Heart left ventricle (tissue), 16 donors: ENCODE results near the gene LAMC3. TPM values are rescaled to one million over a fixed set of nuclear protein-coding genes. Genes with fewer than 3 reads are reported as not detected.
A peak's percentile ranks its signal among the peaks of the same experiment; 100 is the strongest.

Source experiments
- ATAC-seq, 4 donors: fragments of 200-7000 bp; cut with Tn5 transposase; one replicate each; pipeline ENCODE4 v1.9.1; 2020 to 2022; ENCODE audit warnings: moderate library complexity in 4 of 4, mild to moderate bottlenecking in 3 of 4, moderate number of reproducible peaks in 1 of 4
- DNase-seq, 5 donors: peaks; one replicate each; pipeline ENCODE4 v3.0.0-alpha.2; 2020
- H3K27ac ChIP-seq, 12 donors: fragments of 200-600 bp; sonication (generic) in 4 of 12; one replicate each; pipeline versions ENCODE4 v1.5.0 to v1.8.0; 2016 to 2022; ENCODE audit warnings: mild to moderate bottlenecking in 2 of 12
- H3K27me3 ChIP-seq, 9 donors: fragments of 200-600 bp; sonication (generic) in 2 of 9; one replicate each; pipeline versions ENCODE4 v1.5.1 to v1.8.0; 2016 to 2022; ENCODE audit warnings: mild to moderate bottlenecking in 3 of 9
- H3K36me3 ChIP-seq, 9 donors: fragments of 200-600 bp; sonication (generic) in 2 of 9; one replicate each; pipeline versions ENCODE4 v1.5.0 to v1.8.0; 2018 to 2022; ENCODE audit warnings: mild to moderate bottlenecking in 2 of 9
- H3K4me1 ChIP-seq, 12 donors: fragments of 200-600 bp; sonication (generic) in 4 of 12; one replicate each; pipeline versions ENCODE4 v1.5.0 to v1.8.0; 2016 to 2022; ENCODE audit warnings: mild to moderate bottlenecking in 3 of 12
- H3K4me3 ChIP-seq, 12 donors: fragments of 200-600 bp; sonication (generic) in 4 of 12; one replicate each; pipeline versions ENCODE4 v1.5.0 to v1.8.0; 2017 to 2022; ENCODE audit warnings: mild to moderate bottlenecking in 9 of 12, moderate library complexity in 4 of 12
- H3K9me3 ChIP-seq, 12 donors: fragments of 200-600 bp; sonication (generic) in 4 of 12; one replicate each; pipeline versions ENCODE4 v1.5.0 to v1.8.0; 2016 to 2022; ENCODE audit warnings: mild to moderate bottlenecking in 1 of 12
- CTCF ChIP-seq, 12 donors: fragments of 200-600 bp; sonication (generic) in 4 of 12; IDR thresholded peaks; one replicate each; pipeline versions ENCODE4 v1.5.0 to v1.8.0; 2018 to 2022; ENCODE audit warnings: antibody characterized with exemption in 12 of 12, mild to moderate bottlenecking in 5 of 12
- POLR2A ChIP-seq, 2 donors: fragments of 450-650 bp; IDR thresholded peaks; one replicate each; pipeline ENCODE4 v1.6.1; 2017; ENCODE audit warnings: antibody characterized with exemption in 2 of 2, mild to moderate bottlenecking in 2 of 2, moderate library complexity in 2 of 2
- WGBS, 4 donors: extraction: QIAGEN DNeasy Blood & Tissue Kit in 2 of 4; methylation state at CpG; one replicate each; pipeline versions ENCODE4 v1.1.5 to v1.1.7; 2013 to 2018; 5-methylcytosine and 5-hydroxymethylcytosine counted together
- intact Hi-C, 10 donors: fragments of 100-400 bp; cut with DNase I; formaldehyde crosslinking; loops; one replicate each; pipeline versions ENCODE4 v1.11.1 to v1.14.2; 2022
- polyA plus RNA-seq, 2 donors: library from polyadenylated mRNA; stranded (reverse); fragments of 200-250 nt; gene quantifications; one replicate each; pipeline ENCODE4 v1.2.3, GENCODE V29; 2013
- total RNA-seq, 9 donors: library from RNA; depleted of rRNA in 2 of 9; stranded (reverse); fragments of >200 nt in 2 of 9; fragmentation: NEBNext Ultra II Directional in 3 of 9; extraction: Animal tissue kit (Norgen Biotek cat#: 25700) in 3 of 9; gene quantifications; one replicate each; pipeline versions ENCODE4 v1.1.0 to v1.2.4, GENCODE V29; 2016 to 2023
- donor health status: ischemic (EF 13 %, LVEDD 7.1; RV severe dilation, severe dysfunction).
- donor health status: healthy with polysubstance abuse.
- donor health status: DM: no; HTN: yes; CAD: no.
- donor health status: DM: no; HTN: no; CAD: no.
- donor health status: ischemic (EF 25% LVEDD 6.9; RV normal size, moderate dysfunction).
- donor health status: ischemic (EF 25% LVEDD 5.7; RV mildly dilated, moderate dysfunction).
- donor health status: healthy.
- donor health status: DM: yes; HTN: yes; CAD: no.
- donor health status: ischemic (EF 35%, LVEDD 5.7; RV mildly dilated, moderate dysfunction).
- donor health status: nonischemic (EF 11% LVEDD 7.7; RV severe dilation, severe dysfunction).
- donor health status: DM: yes; HTN: yes; CAD: no.
- donor health status: PGD.
- donor health status: ischemic (EF 29% LVEDD 5.4; RV normal size, mild dysfunction).
- donor health status: nonischemic (EF 23%, LVEDD 6.1; RV moderate dilation, normal function).

The LAMC3 gene
- total and polyA plus RNA-seq, 11 donors: 0.11 to 1.8 (median 0.67) TPM

- H3K4me1 ChIP-seq: peaks cover 0 to 33% (median 11%) of the 10 kb centered on the region in 12 donors
- no peaks in the 10 kb centered on the region for H3K9me3 ChIP-seq
- intact Hi-C loops: loop anchor here in 2 of 10 donors (5.0 to 10.0 kb wide), 2 partner anchors 53 to 66 kb away; no protein-coding TSS in a partner anchor
- no peak overlapping the region for H3K4me3 ChIP-seq
- DNase-seq (no peak), ATAC-seq (no peak)
- WGBS, 4 donors: 90 to 99% (median 94%) methylated on average over 7 of the region's 7 CpGs
- TF ChIP-seq CTCF (IDR thresholded peaks at IDR 0.05) (no peak), POLR2A (IDR thresholded peaks at IDR 0.05) (no peak)
- no peaks in the 10 kb centered on the region for H3K27me3 ChIP-seq
- peaks cover 0 to 43% (median 18%) of the 10 kb centered on the region in 9 donors for H3K36me3 ChIP-seq
- no peak overlapping the region for H3K27ac ChIP-seq
These were observed 111.8 kb downstream of the LAMC3 start for GRCh38 chr9:131120620-131121228.

GRCh38 chr9:131121346-131121745, 112.4 kb downstream of the LAMC3 start:
- 83 to 91% (median 86%) methylated on average over 2 of the region's 2 CpGs for WGBS, 4 donors
- DNase-seq: no peak
- Histone ChIP-seq H3K4me3 (no peak overlapping the region), H3K9me3 (no peaks in the 10 kb centered on the region), H3K36me3 (peaks cover 0 to 43% (median 18%) of the 10 kb centered on the region in 9 donors), H3K27ac (no peak overlapping the region), H3K4me1 (peaks cover 4 to 33% (median 14%) of the 10 kb centered on the region in 12 donors), H3K27me3 (no peaks in the 10 kb centered on the region)
- ATAC-seq: no peak
- intact Hi-C loops: loop anchor here in 2 of 10 donors (5.0 to 10.0 kb wide), 2 partner anchors 54 to 67 kb away; no protein-coding TSS in a partner anchor
- TF ChIP-seq POLR2A (IDR thresholded peaks at IDR 0.05): no peak
- no peak for TF ChIP-seq CTCF (IDR thresholded peaks at IDR 0.05)

- Histone ChIP-seq H3K36me3 (peaks cover 0 to 44% (median 19%) of the 10 kb centered on the region in 9 donors), H3K27me3 (no peaks in the 10 kb centered on the region), H3K9me3 (no peaks in the 10 kb centered on the region), H3K4me3 (no peak overlapping the region), H3K4me1 (peaks cover 8 to 35% (median 20%) of the 10 kb centered on the region in 12 donors), H3K27ac (no peak overlapping the region)
- 81 to 94% (median 93%) methylated on average over 2 of the region's 2 CpGs for WGBS, 4 donors
- intact Hi-C loops: loop anchor here in 2 of 10 donors (5.0 to 10.0 kb wide), 2 partner anchors 55 to 67 kb away; no protein-coding TSS in a partner anchor
- no peak for TF ChIP-seq CTCF (IDR thresholded peaks at IDR 0.05)
- TF ChIP-seq POLR2A (IDR thresholded peaks at IDR 0.05): no peak
- DNase-seq (no peak), ATAC-seq (no peak)
These were observed 113.2 kb downstream of the LAMC3 start for GRCh38 chr9:131122158-131122557.

GRCh38 chr9:131125038-131125287, 116.0 kb downstream of the LAMC3 start:
- no peak for TF ChIP-seq POLR2A (IDR thresholded peaks at IDR 0.05)
- TF ChIP-seq CTCF (IDR thresholded peaks at IDR 0.05): no peak
- intact Hi-C loops: loop anchor here in 6 of 10 donors (2.0 to 10.0 kb wide), 4 partner anchors 66 to 70 kb away; no protein-coding TSS in a partner anchor
- H3K4me1 ChIP-seq: peaks cover 0 to 22% (median 15%) of the 10 kb centered on the region in 12 donors
- WGBS, 4 donors: 1 to 2% (median 1%) methylated on average over 7 of the region's 7 CpGs
- peak in 2 of 4 donors; percentile 6 to 7 for ATAC-seq
- peak overlapping the region; percentile 49 to 91 (median 80) for H3K27ac ChIP-seq
- no peaks in the 10 kb centered on the region for H3K9me3 ChIP-seq
- no peak for DNase-seq
- peaks cover 0 to 52% (median 39%) of the 10 kb centered on the region in 9 donors for H3K36me3 ChIP-seq
- H3K4me3 ChIP-seq: peak overlapping the region; percentile 12 to 99 (median 87)
- no peaks in the 10 kb centered on the region for H3K27me3 ChIP-seq
